Embryonic facial prominence (tissue), 1 donor: ENCODE measurements around the gene CDC20B.
A peak's percentile ranks its signal among the peaks of the same experiment; 100 is the strongest.

ENCODE experiments used
- DNase-seq: peaks from one replicate; pipeline ENCODE4 v3.0.0-alpha.2; 2016; ENCODE audit errors: extremely low spot score

CDC20B gene

DNA sequence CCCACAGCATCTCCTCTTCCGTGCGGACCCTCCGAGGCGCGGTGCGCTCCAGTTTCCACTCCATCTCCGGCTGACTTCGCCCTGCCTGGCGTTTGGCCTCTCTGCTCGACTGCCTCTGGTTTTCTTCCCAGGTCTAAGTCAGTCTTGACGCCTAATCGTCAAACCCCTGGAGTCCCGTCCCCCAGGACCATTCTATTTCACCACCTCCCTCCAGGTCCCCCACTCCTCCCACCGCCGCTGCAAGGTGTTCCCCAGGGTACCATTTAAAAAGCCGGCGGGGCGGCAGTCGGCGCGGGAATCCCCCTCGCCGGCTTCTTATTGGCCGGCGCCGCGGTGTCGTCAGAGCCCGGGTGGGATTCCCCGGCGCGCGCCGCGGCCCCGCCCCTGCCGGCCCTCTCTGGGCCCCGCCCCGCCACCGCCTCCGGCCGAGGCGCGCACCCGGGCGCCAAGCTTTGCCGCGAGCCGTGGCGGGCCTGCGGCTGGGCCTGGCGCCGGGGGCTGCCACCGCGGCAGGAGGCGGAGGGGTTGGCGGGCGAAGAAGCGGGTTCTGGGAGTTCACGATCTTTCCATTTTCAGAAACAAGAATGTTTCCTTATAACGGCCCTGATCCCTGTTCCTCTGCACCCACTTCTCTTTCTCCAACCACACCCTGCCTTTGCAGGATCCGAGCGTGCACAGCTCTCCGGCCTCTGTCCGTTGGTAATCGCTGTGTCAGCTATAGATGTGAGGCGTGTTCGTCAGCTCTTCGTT, at the start of gene CDC20B:
Gene CDC20B (minus strand): TSS at position 241 of the 750 bp plus-strand sequence. CDS start 177 bp downstream, at position 64.
- no peak for DNase-seq

- DNase-seq: no peak
Measured at GRCh38 chr5:55222092-55222984, 49.4 kb upstream of the CDC20B start.

- DNase-seq: no peak
Measured at GRCh38 chr5:55220433-55221185, 47.6 kb upstream of the CDC20B start.

GRCh38 chr5:55219770-55220169, 46.8 kb upstream of the CDC20B start:
- DNase-seq: no peak

GRCh38 chr5:55218967-55219366, 46.0 kb upstream of the CDC20B start:
- DNase-seq: no peak

DNA sequence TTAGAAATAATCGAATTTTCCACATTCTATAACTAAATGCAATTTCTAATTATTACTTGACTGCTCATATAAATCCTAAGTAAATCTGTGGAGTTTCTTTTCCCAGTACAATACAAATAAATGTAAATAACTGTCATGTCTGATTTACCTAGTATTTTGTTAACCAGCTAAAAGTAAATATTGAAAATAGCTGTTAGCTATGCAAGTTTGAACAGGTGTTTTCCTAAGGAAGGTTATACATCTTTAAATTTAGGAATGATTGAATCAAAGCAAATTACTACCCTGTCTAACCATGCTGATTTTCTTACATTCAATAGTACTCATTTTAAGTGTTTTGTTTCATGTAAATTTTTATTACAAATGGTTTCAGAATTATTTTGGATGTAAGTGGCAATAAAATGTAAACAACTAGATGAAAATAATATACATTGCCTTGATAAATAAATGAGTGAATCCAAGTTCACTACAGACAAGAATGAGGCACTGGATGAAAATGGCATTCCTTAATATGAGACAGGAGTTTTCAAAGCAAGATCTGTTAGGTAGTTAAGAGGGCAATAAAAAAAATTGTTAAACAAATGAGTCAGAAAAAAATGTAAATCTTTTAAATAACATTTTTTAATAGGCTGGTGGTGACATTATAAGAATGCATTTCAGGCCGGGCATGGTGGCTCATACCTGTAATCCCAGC, 38.4 kb upstream of the CDC20B start:
- no peak for DNase-seq

DNA sequence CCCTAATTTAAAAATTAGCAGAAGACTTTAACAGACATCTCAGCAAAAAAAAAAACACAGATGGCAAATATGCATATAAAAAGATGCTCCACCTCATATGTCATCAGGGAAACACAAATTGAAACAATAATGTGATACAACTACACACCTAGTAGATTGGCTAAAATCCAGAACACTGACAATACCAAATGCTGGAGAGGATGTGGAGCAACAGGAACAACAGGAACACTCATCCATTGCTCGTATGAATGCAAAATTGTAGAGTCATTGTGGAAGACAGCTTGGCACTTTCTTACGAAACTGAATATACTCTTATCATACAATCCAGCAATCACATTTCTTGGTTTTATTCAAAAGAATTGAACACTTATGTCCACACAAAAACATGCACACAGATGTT, 32.0 kb upstream of the CDC20B start:
- no peak for DNase-seq

- no peak for DNase-seq
Measured at GRCh38 chr5:55191165-55191564, 18.2 kb upstream of the CDC20B start.

GRCh38 chr5:55188656-55189540, 15.9 kb upstream of the CDC20B start:
- DNase-seq: no peak

- DNase-seq: no peak
Measured at GRCh38 chr5:55187370-55187769, 14.4 kb upstream of the CDC20B start.

GRCh38 chr5:55180016-55180415, 7.0 kb upstream of the CDC20B start:
- no peak for DNase-seq

DNA sequence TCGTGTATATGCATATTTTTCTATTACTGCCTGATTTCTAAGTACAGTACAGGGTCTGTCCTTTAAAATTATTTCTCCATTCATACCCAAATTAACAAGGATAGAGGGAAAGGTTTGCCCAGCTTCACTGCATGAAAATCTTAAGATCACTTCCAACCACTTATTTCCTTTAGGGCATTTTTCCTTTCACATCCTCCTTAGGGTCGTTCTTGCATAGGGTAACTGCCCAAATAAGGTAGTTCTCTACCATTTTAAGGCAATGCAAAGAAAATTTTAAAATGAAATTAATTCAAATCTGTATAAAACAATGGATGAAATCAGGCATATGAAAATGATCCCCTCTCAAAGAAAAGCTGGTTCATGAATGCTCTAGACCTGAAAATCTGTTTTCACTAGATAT, 4.1 kb upstream of the CDC20B start:
- no peak for DNase-seq

GRCh38 chr5:55176176-55176818, 3.3 kb upstream of the CDC20B start:
- no peak for DNase-seq

DNA sequence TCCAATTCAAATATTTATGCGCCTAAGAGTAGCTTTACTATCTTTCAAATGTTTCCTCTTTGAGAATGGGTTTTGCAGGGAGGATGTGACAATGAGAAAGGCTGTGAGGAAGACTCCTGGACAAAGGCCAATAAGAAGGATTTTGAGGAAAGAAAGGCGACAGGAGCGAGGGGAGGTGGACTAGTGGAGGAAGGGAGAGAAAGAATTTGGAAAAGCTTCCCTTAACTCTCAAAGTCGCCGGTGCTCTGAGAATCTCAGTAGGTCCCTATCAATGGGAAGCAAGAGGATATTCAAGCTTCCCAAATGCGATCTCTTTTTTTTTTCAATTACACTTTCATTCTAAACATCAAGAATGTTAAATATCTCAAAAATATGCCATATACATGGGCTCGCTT, 2.8 kb upstream of the CDC20B start:
- DNase-seq: no peak

DNA sequence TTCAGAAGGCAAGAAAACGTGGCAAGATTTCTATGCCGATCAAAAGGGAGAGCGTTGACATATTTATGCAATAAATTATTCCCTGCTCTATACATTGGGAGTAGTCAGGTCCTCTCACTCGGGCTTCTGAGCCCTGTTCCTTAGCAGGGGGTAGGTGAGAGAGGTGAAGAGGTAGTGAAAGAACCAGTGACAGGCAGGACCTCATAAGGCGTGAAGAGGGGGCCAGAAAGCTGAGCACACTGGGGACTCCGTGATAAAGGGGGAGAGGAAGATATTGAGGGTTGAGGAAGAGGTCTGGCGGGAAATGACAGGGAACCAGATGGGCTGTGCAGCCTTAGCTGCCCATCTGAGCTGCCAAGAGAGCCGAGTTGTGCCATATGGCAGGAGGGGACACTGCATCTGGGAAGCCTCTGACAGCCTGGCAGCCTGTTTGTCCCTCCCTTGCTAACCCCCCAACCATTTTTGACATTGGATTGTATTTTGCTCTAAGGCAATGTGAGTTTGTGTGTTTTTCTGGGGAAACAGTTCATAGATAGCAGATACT, 782 bp upstream of the CDC20B start:
- DNase-seq: no peak

- peak; percentile 69 for DNase-seq
Measured at GRCh38 chr5:55172051-55172899, 702 bp downstream of the CDC20B start.

DNA sequence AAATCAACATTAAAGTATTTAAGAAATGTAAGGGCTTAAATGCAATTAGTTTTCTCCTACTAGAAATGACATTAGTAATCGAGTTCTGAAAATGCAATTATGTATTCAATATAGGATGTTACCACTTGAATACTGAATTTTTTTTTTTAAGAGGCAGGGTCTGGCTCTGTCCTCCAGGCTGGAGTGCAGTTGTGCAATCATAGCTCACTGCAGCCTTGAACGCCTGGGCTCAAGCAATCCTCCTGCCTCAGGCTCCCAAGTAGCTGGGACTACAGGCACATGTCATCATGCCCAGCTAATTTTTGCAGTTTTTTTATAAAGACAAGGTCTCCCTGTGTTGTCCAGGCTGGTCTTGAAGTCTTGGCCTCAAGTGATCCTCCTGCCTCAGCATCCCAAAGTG, 1.5 kb downstream of the CDC20B start:
- DNase-seq: no peak

GRCh38 chr5:55162666-55163065, 10.3 kb downstream of the CDC20B start:
- no peak for DNase-seq
